Testis (tissue), 3 donors: ENCODE data around the gene RESP18. TPM values are rescaled to one million over a fixed set of nuclear protein-coding genes. Genes with fewer than 3 reads are reported as not detected.

Experiments
- DNase-seq: peaks from one replicate; pipeline ENCODE4 v3.0.0-alpha.2; 2019
- H3K27ac ChIP-seq, 2 donors: fragments of 200-600 bp; sonication (generic); one replicate each; pipeline ENCODE4 v1.5.1; 2019
- H3K27me3 ChIP-seq: fragments of 200-600 bp; sonication (generic); one replicate; pipeline ENCODE4 v1.5.1; 2019
- H3K36me3 ChIP-seq: fragments of 200-600 bp; sonication (generic); one replicate; pipeline ENCODE4 v1.5.1; 2017; ENCODE audit warnings: low read depth; ENCODE audit errors: missing control alignments
- H3K4me1 ChIP-seq: fragments of 200-600 bp; sonication (generic); one replicate; pipeline ENCODE4 v1.5.1; 2019
- H3K4me3 ChIP-seq, 2 donors: fragments of 200-600 bp; sonication (generic); one replicate each; pipeline ENCODE4 v1.5.1; 2017 to 2019
- H3K9me3 ChIP-seq: fragments of 200-600 bp; sonication (generic); one replicate; pipeline ENCODE4 v1.5.1; 2017
- CTCF ChIP-seq, 3 experiments: fragments of 450-650 bp in 2 of 3; fragments of 200-600 bp in 1 of 3; sonication (generic) in 1 of 3; IDR thresholded peaks; one replicate each; pipeline ENCODE4 v1.5.1; 2016 to 2019; ENCODE audit warnings: antibody characterized with exemption in 3 of 3, mild to moderate bottlenecking in 2 of 3, moderate library complexity in 1 of 3
- POLR2A ChIP-seq: fragments of 450-650 bp; IDR thresholded peaks from one replicate; pipeline ENCODE4 v1.6.1; 2017; ENCODE audit warnings: antibody characterized with exemption, mild to moderate bottlenecking, moderate library complexity
- WGBS, 2 donors: methylation state at CpG; one replicate each; pipeline ENCODE4 v1.1.5; 2018; 5-methylcytosine and 5-hydroxymethylcytosine counted together
- intact Hi-C: fragments of 100-400 bp; cut with DNase I; formaldehyde crosslinking; loops from one replicate; pipeline ENCODE4 v1.15.1; 2023; ENCODE audit warnings: low total_unique reads
- microRNA counts, 2 donors: library from miRNA; unstranded; fragments of <30 nt; microRNA quantifications; one replicate each; lab custom pipeline; 2016
- microRNA-seq, 2 donors: library from miRNA; unstranded; fragments of <30 nt; microRNA quantifications; one replicate each; pipeline ENCODE4, GENCODE V29; 2016; ENCODE audit warnings: borderline number of aligned reads in 2 of 2, borderline replicate concordance in 1 of 2
- polyA plus RNA-seq: library from polyadenylated mRNA; stranded (reverse); fragments of 350-450 nt; fragmentation: Illumina TruSeq; extraction: RNeasy Lipid Tissue Mini Kit (QIAGEN cat#74804); gene quantifications from one replicate; pipeline ENCODE4 v1.2.3, GENCODE V29; 2014; ENCODE audit warnings: low read depth, low replicate concordance; ENCODE audit not compliant: insufficient read depth
- small RNA-seq, 2 donors: library from RNA; depleted of rRNA; stranded (forward); fragments of <200 nt; gene quantifications; one replicate each; pipeline ENCODE3, GENCODE V24; 2016
- total RNA-seq, 2 donors: library from RNA; depleted of rRNA; stranded (reverse); fragments of >200 nt; gene quantifications; one replicate each; pipeline ENCODE4 v1.2.3, GENCODE V29; 2016

The RESP18 gene
- total and polyA plus RNA-seq, 3 donors from 2014 or later, result 0.71 to 1.4 TPM; not detected in 1

DNA sequence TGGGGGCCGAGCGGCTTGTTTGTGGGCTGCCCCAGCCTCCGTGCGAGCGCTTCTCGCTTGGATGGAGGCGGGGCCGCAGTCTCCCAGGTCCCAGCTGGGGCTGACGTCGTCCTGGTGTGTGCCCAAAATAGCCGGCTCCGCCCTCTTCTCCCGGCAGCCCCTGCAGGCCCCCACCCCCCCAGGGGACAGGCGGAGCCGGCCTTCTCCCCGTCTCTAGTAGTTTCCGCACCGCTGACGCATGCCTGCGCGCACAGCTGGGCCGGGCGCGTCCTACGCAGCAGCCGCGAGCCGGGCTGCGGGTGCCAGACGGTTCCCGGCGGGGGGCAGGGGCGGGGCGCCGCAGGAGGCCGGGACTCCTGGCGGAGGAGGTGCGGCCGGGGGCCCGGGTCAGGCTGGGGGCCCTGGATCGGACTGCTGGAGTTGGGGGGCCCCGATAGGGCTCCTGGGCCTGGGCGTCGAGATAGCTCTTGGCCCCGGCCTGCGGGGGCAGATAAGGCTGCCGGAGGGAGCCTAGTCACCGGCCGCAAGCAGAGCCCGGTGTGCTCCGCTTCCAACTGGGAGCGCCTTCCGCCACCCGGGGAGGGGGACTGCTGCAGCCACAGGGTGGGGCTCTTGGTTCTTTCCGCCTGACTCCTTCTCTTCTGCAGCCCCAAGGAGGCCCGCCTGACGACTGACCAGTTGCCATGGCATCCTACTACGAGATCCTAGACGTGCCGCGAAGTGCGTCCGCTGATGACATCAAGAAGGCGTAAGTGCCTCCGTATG lies 53.2 kb downstream of the RESP18 start, which contains the start of gene DNAJB2:
Gene DNAJB2 (plus strand): TSS at position 216 of the 765 bp plus-strand sequence. CDS start 468 bp downstream, at position 684.
- WGBS, 2 donors, result 1% methylated on average over 13 to 65 of the region's 65 CpGs
- peak within 1 kb of the TSS; percentile 99 to 100 for H3K27ac ChIP-seq
- DNase-seq, result peak; percentile 98
- H3K27me3 ChIP-seq, result no peaks in the 10 kb centered on the region
- H3K36me3 ChIP-seq, result no peaks in the 10 kb centered on the region
- intact Hi-C loops, result no loop called here
- no peaks in the 10 kb centered on the region for H3K9me3 ChIP-seq
- no peak for TF ChIP-seq CTCF (IDR thresholded peaks at IDR 0.05)
- TF ChIP-seq POLR2A, result peak; percentile 29
- H3K4me1 ChIP-seq, result peaks cover 25% of the 10 kb centered on the region
- H3K4me3 ChIP-seq, result peak within 1 kb of the TSS; percentile 87 to 91

DNA sequence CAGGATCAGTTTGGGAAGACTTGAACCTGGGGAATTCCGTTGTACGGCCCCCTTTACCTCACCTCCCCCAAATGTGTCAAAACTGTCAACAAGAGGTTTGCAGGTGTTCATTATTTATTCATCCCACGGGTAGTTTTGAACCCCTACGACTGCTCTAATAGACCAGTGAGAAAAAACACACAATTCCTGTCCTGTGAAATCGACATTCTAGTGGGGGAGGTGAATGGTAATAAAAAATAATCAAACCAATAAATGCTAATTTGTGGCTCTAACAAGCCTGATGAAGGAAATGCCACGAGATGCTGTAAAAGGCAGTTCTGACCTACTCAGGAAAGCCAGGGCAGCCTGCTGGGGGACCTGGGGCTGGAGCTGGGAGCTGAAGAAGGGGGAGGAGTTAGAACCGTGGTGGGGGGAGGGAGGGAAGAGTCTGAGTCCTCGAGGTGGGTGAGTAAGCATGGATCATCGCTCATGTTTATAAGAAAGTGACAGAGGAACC lies 53.8 kb downstream of the RESP18 start:
- H3K9me3 ChIP-seq, result no peaks in the 10 kb centered on the region
- H3K27me3 ChIP-seq, result no peaks in the 10 kb centered on the region
- WGBS, 2 donors, result 10% methylated on average over 9 of the region's 9 CpGs
- DNase-seq, result no peak
- H3K36me3 ChIP-seq, result no peaks in the 10 kb centered on the region
- TF ChIP-seq CTCF (IDR thresholded peaks at IDR 0.05), result no peak
- no peak for TF ChIP-seq POLR2A
- peak overlapping the region; percentile 99 to 100 for H3K27ac ChIP-seq
- H3K4me3 ChIP-seq, result peak overlapping the region; percentile 87 to 91
- intact Hi-C loops, result no loop called here
- H3K4me1 ChIP-seq, result peaks cover 29% of the 10 kb centered on the region

GRCh38 chr2:219277703-219278654 lies 54.6 kb downstream of the RESP18 start:
- WGBS, 2 donors, result 20 to 25% methylated on average over 17 to 25 of the region's 25 CpGs
- peak overlapping the region; percentile 99 to 100 for H3K27ac ChIP-seq
- TF ChIP-seq POLR2A (no peak), CTCF (IDR thresholded peaks at IDR 0.05) (peak; percentile 94 to 98 (median 94))
- intact Hi-C loops, result no loop called here
- no peaks in the 10 kb centered on the region for H3K9me3 ChIP-seq
- H3K4me1 ChIP-seq, result peaks cover 29% of the 10 kb centered on the region
- H3K4me3 ChIP-seq, result peak overlapping the region in 1 of 2 donors; percentile 34
- H3K27me3 ChIP-seq, result no peaks in the 10 kb centered on the region
- peak; percentile 89 for DNase-seq
- no peaks in the 10 kb centered on the region for H3K36me3 ChIP-seq

MicroRNA genes within 50 kb of the gene (microRNA counts, 767-probe panel; counts per million panel counts)
- 0 to 152 counts per million in 2 donors for microRNA hsa-miR-153 (lab: Ali Mortazavi, UCI)

Small RNAs within 50 kb of the gene (microRNA-seq; reads per million reads assigned to microRNA genes)
- 0 reads per million in 2 donors for gene MIR153-1

Small RNAs within 50 kb of the gene (small RNA-seq; reads per million reads assigned to genes)
- gene AC053503.3 (0 reads per million in 2 donors), gene MIR153-1 (0 to 0.38 reads per million in 2 donors)

Other genes starting within 250 kb of the RESP18 start
- gene NHEJ1, start 171.9 kb downstream of the RESP18 start, total RNA-seq, result 10 to 100 TPM; 33.4 to 38.5 TPM
- 67.0 TPM for gene NHEJ1, start 171.9 kb downstream of the RESP18 start, polyA plus RNA-seq
- gene SLC23A3, start 162.7 kb downstream of the RESP18 start, total RNA-seq, result under 1 TPM; 0.39 to 0.56 TPM
- 0.42 TPM for gene SLC23A3, start 162.7 kb downstream of the RESP18 start, polyA plus RNA-seq
- gene CNPPD1, start 155.8 kb downstream of the RESP18 start, total RNA-seq, result 10 to 100 TPM; 38.3 to 60.5 TPM
- 68.0 TPM for gene CNPPD1, start 155.8 kb downstream of the RESP18 start, polyA plus RNA-seq
- 100 to 1,000 TPM; 135 to 138 TPM for gene RETREG2, start 154.5 kb downstream of the RESP18 start, total RNA-seq
- 441 TPM for gene RETREG2, start 154.5 kb downstream of the RESP18 start, polyA plus RNA-seq
- 10 to 100 TPM; 34.3 to 41.3 TPM for gene ZFAND2B, start 126.0 kb downstream of the RESP18 start, total RNA-seq
- 27.0 TPM for gene ZFAND2B, start 126.0 kb downstream of the RESP18 start, polyA plus RNA-seq
- 10 to 100 TPM; 43.8 to 47.0 TPM for gene ABCB6, start 113.8 kb downstream of the RESP18 start, total RNA-seq
- 94.8 TPM for gene ABCB6, start 113.8 kb downstream of the RESP18 start, polyA plus RNA-seq
- gene ATG9A, start 103.1 kb downstream of the RESP18 start, total RNA-seq, result 100 to 1,000 TPM; 115 to 125 TPM
- gene ATG9A, start 103.1 kb downstream of the RESP18 start, polyA plus RNA-seq, result 207 TPM
- 10 to 100 TPM; 50.9 to 56.4 TPM for gene ANKZF1, start 102.9 kb downstream of the RESP18 start, total RNA-seq
- 27.9 TPM for gene ANKZF1, start 102.9 kb downstream of the RESP18 start, polyA plus RNA-seq
- gene GLB1L, start 87.3 kb downstream of the RESP18 start, total RNA-seq, result 100 to 1,000 TPM in 1 of 2 donors, 10 to 100 TPM in 1; 70.9 to 109 TPM
- 224 TPM for gene GLB1L, start 87.3 kb downstream of the RESP18 start, polyA plus RNA-seq
- 10 to 100 TPM; 29.1 to 32.6 TPM for gene STK16, start 87.3 kb downstream of the RESP18 start, total RNA-seq
- 63.0 TPM for gene STK16, start 87.3 kb downstream of the RESP18 start, polyA plus RNA-seq
- under 1 TPM in 1 of 2 donors, not detected in 1; 0.25 TPM for gene TUBA4B, start 79.5 kb downstream of the RESP18 start, total RNA-seq
- 1.6 TPM for gene TUBA4B, start 79.5 kb downstream of the RESP18 start, polyA plus RNA-seq
- gene TUBA4A, start 78.8 kb downstream of the RESP18 start, total RNA-seq, result 10 to 100 TPM; 27.0 to 47.6 TPM
- 90.0 TPM for gene TUBA4A, start 78.8 kb downstream of the RESP18 start, polyA plus RNA-seq
- 100 to 1,000 TPM; 139 to 149 TPM for gene DNAJB2, start 53.4 kb downstream of the RESP18 start, total RNA-seq
- gene DNAJB2, start 53.4 kb downstream of the RESP18 start, polyA plus RNA-seq, result 152 TPM
- gene PTPRN, start 23.3 kb downstream of the RESP18 start, total RNA-seq, result 1 to 10 TPM; 3.5 to 6.0 TPM
- gene PTPRN, start 23.3 kb downstream of the RESP18 start, polyA plus RNA-seq, result 1.7 TPM
- gene DNPEP, start 55.2 kb upstream of the RESP18 start, total RNA-seq, result 10 to 100 TPM; 84.8 to 90.2 TPM
- gene DNPEP, start 55.2 kb upstream of the RESP18 start, polyA plus RNA-seq, result 145 TPM
- gene DES, start 85.6 kb upstream of the RESP18 start, total RNA-seq, result 10 to 100 TPM; 17.6 to 33.3 TPM
- gene DES, start 85.6 kb upstream of the RESP18 start, polyA plus RNA-seq, result 199 TPM
- gene SPEG, start 102.1 kb upstream of the RESP18 start, total RNA-seq, result 10 to 100 TPM; 23.0 to 24.3 TPM
- gene SPEG, start 102.1 kb upstream of the RESP18 start, polyA plus RNA-seq, result 16.0 TPM
- gene GMPPA, start 166.1 kb upstream of the RESP18 start, total RNA-seq, result 10 to 100 TPM; 24.6 to 28.3 TPM
- gene GMPPA, start 166.1 kb upstream of the RESP18 start, polyA plus RNA-seq, result 19.6 TPM
- gene ASIC4, start 181.7 kb upstream of the RESP18 start, total RNA-seq, result 1 to 10 TPM; 2.0 to 4.6 TPM
- gene ASIC4, start 181.7 kb upstream of the RESP18 start, polyA plus RNA-seq, result 1.5 TPM
- 100 to 1,000 TPM; 796 to 992 TPM for gene CHPF, start 211.1 kb upstream of the RESP18 start, total RNA-seq
- gene CHPF, start 211.1 kb upstream of the RESP18 start, polyA plus RNA-seq, result 194 TPM
- 10 to 100 TPM; 11.3 to 11.8 TPM for gene TMEM198, start 211.3 kb upstream of the RESP18 start, total RNA-seq
- gene TMEM198, start 211.3 kb upstream of the RESP18 start, polyA plus RNA-seq, result 7.3 TPM
- 100 to 1,000 TPM; 462 to 507 TPM for gene OBSL1, start 238.8 kb upstream of the RESP18 start, total RNA-seq
- gene OBSL1, start 238.8 kb upstream of the RESP18 start, polyA plus RNA-seq, result 312 TPM
- gene INHA, start 239.6 kb upstream of the RESP18 start, total RNA-seq, result 100 to 1,000 TPM; 325 to 371 TPM
- 265 TPM for gene INHA, start 239.6 kb upstream of the RESP18 start, polyA plus RNA-seq